ENCODE results near the gene TIMELESS. TPM values are rescaled to one million over a fixed set of nuclear protein-coding genes. Genes with fewer than 3 reads are reported as not detected.
"Not testable (repeated sequence)": the region's sequence is repeated elsewhere in the genome, so short reads cannot be mapped to it uniquely, and the experiment has no call there.

TIMELESS gene, protein sequence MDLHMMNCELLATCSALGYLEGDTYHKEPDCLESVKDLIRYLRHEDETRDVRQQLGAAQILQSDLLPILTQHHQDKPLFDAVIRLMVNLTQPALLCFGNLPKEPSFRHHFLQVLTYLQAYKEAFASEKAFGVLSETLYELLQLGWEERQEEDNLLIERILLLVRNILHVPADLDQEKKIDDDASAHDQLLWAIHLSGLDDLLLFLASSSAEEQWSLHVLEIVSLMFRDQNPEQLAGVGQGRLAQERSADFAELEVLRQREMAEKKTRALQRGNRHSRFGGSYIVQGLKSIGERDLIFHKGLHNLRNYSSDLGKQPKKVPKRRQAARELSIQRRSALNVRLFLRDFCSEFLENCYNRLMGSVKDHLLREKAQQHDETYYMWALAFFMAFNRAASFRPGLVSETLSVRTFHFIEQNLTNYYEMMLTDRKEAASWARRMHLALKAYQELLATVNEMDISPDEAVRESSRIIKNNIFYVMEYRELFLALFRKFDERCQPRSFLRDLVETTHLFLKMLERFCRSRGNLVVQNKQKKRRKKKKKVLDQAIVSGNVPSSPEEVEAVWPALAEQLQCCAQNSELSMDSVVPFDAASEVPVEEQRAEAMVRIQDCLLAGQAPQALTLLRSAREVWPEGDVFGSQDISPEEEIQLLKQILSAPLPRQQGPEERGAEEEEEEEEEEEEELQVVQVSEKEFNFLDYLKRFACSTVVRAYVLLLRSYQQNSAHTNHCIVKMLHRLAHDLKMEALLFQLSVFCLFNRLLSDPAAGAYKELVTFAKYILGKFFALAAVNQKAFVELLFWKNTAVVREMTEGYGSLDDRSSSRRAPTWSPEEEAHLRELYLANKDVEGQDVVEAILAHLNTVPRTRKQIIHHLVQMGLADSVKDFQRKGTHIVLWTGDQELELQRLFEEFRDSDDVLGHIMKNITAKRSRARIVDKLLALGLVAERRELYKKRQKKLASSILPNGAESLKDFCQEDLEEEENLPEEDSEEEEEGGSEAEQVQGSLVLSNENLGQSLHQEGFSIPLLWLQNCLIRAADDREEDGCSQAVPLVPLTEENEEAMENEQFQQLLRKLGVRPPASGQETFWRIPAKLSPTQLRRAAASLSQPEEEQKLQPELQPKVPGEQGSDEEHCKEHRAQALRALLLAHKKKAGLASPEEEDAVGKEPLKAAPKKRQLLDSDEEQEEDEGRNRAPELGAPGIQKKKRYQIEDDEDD
- total RNA-seq: 10.5 TPM

DNA sequence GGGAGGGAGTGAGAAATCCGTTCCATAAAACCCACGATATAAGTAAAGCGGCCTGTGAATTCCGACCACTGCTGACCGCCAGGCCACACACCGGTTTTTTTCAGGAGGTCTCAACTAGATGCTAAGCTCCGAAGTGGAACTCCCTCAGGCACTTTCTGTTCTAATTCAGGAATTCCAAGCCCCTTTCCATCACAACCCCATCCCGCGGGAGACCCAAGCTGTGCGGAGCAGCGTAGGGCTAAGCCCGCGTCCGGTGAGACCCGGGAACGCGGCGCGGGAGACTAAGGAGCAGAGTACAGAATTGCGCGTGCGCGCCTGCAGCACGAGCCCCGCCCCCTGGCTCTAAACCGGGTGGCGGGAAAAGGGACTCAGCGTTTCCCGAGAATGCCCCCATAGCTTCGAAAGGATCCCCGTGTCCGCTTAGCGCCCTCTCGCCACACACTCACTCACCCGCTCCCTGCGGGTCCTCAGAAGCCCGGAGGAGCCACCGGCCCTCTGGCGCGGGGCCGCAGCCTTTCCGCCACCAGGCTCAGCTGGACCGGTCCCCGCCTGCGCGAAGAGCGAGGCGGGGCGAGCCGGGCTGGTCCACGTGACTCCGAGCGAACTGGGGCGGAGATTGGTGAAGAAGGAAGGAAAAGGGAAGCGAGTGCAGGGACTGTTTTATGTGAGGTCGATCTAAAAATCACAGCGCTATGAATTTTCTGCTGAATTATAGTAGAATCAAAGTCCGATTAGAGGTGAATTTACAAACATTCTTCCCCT, at the start of gene TIMELESS:
Gene TIMELESS, minus strand, starts transcription at position 567 of the 762 bp plus-strand sequence. CDS start 15,256 bp downstream, outside the sequence.
- peak; percentile 96 for ATAC-seq

GRCh38 chr12:56498126-56498902, 49.1 kb upstream of the TIMELESS start:
- ATAC-seq: not testable (repeated sequence)

DNA sequence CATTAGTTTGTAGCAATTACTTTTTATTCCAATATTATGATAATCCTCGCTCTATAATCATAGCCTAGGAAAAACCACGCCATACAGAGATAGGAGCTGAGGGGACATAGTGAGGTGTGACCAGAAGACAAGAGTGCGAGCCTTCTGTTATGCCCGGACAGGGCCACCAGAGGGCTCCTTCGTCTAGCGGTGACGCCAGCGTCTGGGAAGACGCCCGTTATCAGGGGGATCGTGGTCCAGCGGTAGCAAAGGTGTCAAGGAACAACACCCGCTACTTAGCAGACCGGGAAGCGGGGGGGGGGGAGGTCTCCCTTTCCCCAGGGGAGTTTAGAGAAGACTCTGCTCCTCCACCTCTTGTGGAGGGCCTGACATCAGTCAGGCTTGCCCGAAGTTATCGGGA, 47.5 kb upstream of the TIMELESS start:
- not testable (repeated sequence) for ATAC-seq

DNA sequence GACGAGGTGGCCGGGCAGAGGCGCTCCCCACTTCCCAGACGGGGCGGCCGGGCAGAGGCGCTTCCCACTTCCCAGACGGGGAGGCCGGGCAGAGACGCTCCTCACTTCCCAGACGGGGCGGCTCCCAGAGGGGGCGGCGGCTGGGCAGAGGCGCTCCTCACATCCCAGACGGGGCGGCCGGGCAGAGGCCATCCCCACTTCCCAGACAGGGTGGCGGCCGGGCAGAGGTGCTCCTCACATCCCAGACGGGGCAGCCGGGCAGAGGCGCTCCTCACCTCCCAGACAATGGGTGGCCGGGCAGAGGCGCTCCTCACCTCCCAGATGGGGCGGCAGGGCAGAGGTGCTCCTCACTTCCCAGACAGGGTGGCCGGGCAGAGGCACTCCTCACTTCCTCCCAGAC, 45.3 kb upstream of the TIMELESS start:
- ATAC-seq: not testable (repeated sequence)

GRCh38 chr12:56494106-56494415, 44.8 kb upstream of the TIMELESS start:
- not testable (repeated sequence) for ATAC-seq

GRCh38 chr12:56493409-56494105, 44.3 kb upstream of the TIMELESS start:
- not testable (repeated sequence) for ATAC-seq

GRCh38 chr12:56490360-56490759, 41.1 kb upstream of the TIMELESS start:
- ATAC-seq: no peak

- peak; percentile 93 for ATAC-seq
Observed at GRCh38 chr12:56488041-56488955, 39.1 kb upstream of the TIMELESS start, which contains the start of gene GLS2. Gene GLS2, minus strand, starts transcription at chr12:56488161. Its CDS starts 43 bp downstream, at chr12:56488118.

- peak; percentile 53 for ATAC-seq
Observed at GRCh38 chr12:56487448-56488040, 38.3 kb upstream of the TIMELESS start.

- no peak for ATAC-seq
Observed at GRCh38 chr12:56486694-56487093, 37.5 kb upstream of the TIMELESS start.

DNA sequence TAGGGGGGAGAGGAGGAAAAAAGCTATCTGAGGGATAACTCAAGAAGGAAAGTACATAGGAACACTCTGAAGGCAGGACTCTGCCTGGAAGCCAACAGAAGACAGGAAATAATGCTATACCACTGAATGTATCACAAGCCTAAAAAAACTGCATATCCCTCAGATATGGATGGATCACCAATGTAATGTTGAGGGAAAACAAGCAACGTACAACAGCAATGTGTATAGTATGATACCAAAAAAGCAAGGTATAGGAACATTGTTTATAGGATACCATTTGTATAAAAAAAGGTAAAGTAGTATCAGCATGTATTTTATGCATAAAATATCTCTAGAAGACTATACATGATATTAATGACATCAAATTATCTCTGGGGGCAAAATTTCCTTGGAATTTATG, 35.3 kb upstream of the TIMELESS start:
- no peak for ATAC-seq

DNA sequence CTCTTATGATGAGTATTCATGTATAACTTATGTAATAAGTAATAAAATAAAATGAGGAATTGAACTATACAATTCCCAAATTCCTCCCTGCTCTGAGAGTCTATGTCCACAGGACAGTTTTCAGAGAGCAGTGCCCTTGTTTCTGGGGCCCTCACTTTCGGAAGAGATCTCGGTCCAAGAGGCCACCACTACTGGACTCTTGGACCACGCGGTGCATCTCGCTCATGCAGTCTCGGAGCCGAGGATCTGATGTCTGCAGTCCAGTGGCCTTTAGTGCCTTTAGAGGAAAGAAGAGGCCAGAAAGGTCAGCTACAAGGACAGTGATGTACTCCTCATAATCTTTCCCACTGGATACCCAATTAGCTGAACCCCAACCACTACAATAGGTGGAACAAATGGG, 30.4 kb upstream of the TIMELESS start:
- ATAC-seq: no peak

GRCh38 chr12:56477521-56478225, 28.4 kb upstream of the TIMELESS start:
- ATAC-seq: no peak

- peak; percentile 19 for ATAC-seq
Observed at GRCh38 chr12:56476972-56477432, 27.8 kb upstream of the TIMELESS start.

DNA sequence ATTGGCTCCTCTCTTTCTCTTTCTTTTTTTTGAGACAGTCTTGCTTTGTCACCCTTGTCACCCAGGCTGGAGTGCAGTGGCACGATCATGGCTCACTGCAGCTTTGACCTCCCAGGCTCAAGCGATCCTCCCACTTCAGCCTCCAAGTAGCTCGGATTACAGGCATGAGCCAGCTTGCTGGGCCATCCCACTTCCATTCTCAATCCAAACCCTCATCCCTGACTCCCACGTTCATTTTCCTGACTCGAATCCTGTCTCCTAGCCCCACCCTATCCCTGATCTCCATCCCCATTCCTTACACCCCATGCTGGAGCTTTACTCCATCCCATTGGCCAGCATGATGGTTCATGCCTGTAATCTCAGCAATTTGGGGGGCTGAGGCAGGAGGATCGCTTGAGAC, 26.9 kb upstream of the TIMELESS start:
- no peak for ATAC-seq

GRCh38 chr12:56474389-56474788, 25.2 kb upstream of the TIMELESS start:
- no peak for ATAC-seq

DNA sequence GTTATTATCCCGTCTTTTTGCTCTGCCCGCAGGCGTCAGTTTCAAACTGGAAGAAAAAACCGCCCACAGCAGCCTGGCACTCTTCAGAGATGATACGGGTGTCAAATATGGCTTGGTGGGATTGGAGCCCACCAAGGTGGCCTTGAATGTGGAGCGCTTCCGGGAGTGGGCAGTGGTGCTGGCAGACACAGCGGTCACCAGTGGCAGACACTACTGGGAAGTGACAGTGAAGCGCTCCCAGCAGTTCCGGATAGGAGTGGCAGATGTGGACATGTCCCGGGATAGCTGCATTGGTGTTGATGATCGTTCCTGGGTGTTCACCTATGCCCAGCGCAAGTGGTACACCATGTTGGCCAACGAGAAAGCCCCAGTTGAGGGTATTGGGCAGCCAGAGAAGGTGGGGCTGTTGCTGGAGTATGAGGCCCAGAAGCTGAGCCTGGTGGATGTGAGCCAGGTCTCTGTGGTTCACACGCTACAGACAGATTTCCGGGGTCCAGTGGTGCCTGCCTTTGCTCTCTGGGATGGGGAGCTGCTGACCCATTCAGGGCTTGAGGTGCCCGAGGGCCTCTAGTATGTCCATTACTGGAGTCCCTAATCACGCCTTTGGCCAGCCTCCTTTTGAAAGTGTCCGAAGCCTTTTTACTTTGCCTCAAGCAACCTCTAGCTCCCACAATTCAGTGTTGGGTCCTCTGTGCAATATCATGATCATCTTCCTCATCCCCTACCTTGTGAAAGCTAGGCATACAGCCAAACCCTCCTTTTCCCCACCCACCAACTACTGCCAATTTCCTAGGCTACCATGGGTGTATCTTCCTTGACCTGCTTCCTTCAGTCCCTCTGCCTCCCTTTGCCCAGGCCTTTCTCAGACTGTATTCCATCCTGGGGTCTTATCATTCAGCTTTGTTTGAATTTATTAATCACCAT, 20.0 kb upstream of the TIMELESS start:
- peak; percentile 58 for ATAC-seq
